Stimulated activated CD4-positive, alpha-beta T cell treated with anti-CD3 and anti-CD28 coated beads, Interleukin-2, amount 100 ng/mL, for 24 hours (primary cell): ENCODE measurements around the gene ITFG1.
"Not testable (repeated sequence)": the region's sequence is repeated elsewhere in the genome, so short reads cannot be mapped to it uniquely, and the experiment has no call there.

ENCODE experiments used
- DNase-seq, 2 donors: peaks; one replicate each; pipeline ENCODE4 v3.0.0-alpha.2; 2020

The ITFG1 gene

DNA sequence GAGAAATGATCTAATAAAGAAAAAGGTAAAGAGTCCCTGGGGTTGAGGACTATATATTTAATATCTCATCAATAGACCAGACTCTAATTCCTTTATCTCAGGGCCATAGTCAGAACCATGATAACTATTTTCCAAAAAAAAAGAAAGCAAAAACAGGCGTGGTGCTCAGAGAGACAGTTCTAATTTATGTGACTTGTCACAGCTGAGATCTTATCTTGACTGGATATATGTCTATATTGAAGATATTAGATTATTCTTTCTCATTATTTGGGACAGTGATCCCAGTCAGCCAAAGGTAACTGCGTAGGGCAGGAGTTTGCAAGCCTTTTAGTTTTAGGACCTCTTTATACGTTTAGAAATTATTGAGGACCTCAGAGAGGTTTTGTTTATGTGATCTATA lies 52.4 kb downstream of the ITFG1 start:
- no peak for DNase-seq

DNA sequence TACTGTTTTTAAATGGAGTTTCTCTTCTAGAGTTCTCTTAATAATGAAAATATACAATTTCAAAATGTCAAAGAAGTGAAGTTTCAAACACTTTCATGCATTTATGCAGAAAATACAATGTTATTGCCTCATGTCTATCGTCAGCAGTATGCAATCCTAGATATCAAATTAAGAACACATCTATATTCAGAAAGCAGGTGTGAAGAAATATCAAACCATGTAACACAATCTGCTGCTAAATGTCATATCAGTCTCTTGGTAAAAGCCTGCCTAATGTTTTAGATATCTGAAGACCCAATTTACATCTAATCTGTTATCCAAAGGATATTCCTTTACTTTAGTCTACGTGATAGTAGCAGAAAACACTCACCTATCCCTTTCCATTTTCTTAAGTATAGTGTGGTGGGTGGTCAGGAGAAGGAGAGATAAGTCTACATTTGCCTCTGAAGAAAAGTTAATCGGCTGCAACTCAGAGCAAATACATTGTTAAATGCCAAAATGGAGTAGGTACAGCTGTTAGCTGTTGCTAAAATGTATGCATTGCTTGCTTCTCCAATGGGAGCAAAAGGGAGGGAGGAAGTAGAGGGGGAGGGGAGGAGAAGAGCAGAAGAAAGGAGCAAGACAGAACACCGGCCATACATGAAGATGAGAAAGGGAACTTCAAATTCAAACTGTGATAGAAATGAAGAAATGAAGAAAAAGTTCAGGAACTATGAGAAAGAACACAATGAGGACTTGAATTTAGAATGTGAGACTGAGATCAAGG lies 64.9 kb downstream of the ITFG1 start:
- no peak for DNase-seq

DNA sequence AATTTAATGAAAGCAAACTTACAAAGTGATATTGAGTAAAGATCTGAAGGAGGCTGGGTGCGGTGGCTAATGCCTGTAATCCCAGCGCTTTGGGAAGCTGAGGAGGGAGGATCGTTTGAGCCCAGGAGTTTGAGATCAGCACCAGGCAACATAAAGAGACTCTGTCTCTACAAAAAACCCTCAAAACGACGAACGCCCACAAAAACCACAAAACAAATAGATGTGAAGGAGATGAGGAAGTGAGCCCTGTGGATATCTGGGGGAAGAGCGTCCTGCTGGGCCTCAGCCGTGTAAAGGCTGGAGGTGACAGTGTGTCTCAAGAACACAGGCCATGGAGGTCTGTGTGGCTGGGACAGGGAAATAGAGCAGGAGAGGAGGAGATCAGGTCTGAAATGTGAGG lies 68.8 kb downstream of the ITFG1 start:
- no peak for DNase-seq

DNA sequence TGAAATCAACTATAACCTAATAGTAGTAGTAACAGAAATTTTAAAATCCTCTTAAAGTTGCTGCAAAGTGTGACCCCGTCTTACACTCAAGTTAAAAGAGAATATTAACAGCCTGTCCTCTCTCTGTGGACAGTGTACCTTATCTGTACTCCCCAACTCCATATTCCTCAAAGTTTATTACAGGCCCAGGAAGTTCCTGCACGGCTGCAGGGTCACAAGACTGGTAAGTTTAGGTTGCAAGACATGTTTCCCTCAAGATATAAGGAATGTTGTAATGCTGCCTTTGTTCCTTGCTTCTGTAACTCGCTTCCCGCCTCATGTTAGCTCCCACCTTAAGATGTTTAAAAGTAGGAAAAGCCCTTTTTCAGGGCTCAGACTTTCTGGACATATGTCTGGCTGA lies 72.2 kb downstream of the ITFG1 start:
- no peak for DNase-seq

DNA sequence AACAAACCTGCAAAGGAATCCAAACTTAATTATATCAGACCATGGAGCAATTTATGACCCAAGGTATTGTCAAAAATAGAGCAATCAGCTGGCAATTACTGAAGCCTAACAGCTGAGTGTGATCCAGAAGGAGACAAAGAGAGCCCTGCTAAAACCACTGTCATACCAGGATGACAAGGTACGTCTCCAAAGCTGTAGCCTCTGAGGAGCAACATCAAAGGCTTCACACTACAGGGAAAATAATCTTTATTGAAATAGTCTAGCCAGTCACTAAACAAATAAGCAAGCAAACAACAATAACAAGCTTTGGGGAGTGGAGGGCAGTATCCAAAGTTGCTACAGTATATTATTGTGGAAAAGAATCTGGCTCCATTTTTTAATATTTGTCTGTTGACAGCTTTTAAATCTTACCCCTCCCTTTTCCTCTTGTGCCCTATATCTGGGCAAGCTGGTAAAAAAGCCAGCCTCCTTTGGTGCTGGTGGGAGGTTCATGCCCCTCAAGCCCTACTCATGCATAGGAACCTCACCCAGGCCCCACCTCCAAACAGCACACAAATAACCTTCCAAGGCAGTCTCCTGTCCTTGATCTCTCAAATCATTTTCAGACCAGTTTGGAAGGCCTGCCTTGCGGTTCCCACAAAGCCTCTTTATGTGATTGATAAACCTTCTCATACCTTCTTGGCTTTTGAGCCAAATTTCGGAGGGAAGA lies 73.7 kb downstream of the ITFG1 start:
- no peak for DNase-seq

DNA sequence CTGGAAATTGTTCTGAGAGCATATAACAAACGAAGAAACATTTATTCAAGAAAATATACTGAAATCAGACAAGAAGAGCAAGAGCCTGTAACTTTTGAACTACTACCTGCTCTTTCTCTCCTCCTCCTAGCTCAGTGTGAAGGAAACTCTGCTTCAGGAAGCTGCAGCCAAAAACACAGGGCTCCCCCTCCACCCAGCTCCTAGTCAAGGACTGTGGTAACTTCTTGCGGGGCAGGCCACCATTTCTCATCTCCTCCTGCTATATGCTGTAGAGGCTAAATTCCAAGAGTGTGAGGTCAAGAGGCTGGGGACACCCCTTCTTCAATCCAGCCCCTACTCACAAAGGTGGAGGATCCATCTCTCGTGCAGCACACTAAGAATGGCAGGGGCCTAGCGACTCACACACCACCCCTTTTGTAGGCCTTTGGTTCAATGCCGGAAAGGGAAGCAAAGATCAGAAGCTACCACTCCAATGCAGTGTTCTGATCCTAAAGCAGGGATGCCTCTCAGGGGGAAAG lies 74.6 kb downstream of the ITFG1 start:
- DNase-seq: no peak

DNA sequence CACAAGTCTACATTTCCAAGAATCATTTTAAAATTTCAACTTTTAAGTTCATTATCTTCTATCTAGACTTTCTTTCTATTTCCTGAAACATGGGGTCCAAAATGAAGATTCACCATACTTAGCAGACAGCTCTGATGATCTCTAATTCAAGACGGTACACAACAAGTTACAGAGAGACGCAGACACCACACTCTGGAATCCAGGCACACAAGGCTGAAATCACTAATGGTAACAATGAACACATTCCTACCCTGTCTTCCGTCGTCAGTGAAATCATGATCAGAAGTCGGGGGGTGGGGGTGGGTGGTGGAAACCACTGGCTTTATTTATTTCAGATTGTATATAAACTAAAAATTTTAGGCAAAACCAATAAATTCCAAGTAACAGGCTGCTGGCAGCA lies 78.5 kb downstream of the ITFG1 start:
- DNase-seq: no peak

DNA sequence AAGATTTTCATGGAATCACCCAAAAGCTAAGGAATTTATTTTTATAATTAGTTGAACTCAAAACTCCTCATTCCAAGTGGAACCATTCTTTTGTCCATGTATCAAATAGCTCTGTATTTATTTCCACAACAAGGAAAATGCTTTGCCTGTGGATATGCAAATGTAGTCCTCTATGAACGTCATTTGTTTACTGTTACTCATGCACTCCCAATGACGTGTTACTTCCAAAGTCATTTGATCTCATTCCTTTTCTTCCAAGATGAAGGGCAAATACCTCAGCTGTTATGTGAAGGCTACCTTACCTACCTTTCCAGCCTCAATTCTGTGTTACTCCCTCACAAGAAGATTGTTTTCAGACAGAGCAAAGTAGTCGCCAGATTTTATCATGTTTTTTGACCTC lies 83.7 kb downstream of the ITFG1 start:
- DNase-seq: no peak

DNA sequence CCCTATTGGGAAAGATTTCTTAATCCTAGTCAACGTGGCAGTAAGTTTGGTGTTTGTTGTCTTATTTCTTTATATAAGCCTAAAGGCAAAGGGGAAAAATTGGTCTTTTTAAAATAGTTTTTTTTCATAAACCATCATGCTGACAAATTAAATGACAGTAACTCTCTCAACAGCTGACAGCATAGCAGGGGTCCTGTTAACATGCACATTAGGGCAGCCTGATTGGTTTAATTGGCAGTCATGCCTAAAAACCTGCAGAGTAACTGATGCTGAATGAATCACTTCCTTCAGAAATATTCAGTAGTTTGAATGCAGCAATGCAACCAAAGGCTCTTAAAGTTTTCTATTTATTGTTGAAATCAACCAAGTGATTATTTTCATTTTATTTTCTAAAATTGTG lies 85.4 kb downstream of the ITFG1 start:
- DNase-seq: no peak

DNA sequence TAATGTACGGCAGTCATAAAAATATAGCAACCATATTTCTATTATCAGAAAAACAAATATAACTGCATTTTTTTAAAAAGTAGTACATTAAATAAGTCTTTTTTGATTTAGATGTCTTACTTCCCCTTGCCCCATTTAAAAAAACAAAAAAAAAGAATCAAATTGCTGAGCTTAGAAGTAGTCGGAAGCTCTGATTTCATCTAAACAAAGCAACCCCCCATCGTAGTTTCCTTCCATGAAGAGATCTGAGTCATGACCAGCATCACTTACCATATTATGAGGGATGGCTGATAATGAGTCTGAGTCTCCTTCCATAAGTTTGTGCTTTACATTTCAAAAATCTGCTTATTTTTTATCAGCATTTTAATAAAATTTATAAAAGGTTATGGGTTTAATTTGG lies 86.2 kb downstream of the ITFG1 start:
- DNase-seq: no peak

DNA sequence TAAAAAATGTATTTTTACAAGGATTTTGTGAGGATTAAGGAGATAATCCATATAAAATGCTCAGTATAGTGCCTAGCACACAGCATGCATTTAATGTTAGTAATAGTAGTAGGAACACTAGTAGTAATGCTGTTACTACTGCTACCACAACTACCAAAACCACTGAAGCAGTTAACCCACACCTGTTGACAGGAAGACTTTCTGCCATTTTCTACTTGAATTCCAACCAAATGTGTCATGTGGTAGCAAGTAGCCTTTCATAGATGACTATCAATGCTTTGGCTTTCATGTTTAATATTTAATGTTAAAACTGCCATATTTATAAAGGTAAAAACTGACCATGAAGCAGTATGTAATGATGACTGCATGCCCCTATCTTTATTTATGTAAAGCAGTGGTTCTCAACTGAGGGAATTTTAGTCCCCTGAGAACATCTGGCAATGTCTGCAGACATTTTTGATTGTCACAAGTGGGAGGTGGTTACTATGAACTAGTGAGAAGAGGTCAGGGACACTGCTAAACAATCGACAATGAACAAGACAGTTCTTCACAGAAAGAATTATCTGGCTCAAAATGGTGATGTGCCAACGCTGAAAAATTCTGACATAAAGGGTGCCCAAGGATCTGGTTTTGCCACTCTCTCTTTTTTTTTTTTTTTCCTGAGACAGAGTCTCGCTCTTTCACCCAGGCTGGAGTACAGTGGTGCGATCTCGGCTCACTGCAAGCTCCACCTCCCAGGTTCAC lies 89.4 kb downstream of the ITFG1 start:
- DNase-seq: no peak

DNA sequence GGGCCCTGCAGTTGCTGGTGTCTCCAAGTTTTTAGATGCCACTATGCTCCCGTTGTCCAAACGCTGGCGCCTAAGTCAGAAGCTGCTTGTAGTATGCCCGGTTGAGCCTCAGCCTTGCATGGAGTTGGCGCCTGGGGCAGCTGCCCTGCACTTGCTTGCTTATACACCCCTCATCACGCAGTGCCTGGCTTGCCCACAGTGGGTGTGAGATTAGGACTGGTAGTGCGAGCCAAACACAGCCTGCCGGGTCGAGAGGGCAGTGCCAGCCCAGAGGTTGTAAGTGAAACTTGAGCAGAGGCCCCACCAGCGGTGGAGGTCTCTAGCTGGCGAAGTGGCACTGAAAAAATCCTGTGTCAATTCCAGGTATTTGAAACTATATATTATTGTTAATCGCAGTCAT lies 90.3 kb downstream of the ITFG1 start:
- no peak for DNase-seq

DNA sequence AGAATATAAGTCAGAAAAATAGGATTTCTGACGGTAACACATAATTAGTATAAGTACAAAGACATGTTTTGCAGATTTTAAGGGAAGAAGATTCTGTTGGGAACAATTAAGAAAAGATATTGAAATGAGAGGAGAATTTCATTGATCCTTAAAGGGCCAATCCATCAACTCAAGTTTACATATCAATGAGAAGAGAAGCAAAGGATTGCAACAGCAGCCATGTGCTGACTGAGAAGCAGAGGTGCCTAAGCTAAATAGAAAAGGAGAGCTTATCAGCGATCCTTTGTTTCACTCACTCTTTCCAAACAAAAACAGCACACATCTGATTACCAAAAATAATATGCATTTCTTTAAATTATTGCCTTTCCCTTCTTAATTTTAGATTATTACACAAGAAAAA lies 94.6 kb downstream of the ITFG1 start:
- DNase-seq: no peak

DNA sequence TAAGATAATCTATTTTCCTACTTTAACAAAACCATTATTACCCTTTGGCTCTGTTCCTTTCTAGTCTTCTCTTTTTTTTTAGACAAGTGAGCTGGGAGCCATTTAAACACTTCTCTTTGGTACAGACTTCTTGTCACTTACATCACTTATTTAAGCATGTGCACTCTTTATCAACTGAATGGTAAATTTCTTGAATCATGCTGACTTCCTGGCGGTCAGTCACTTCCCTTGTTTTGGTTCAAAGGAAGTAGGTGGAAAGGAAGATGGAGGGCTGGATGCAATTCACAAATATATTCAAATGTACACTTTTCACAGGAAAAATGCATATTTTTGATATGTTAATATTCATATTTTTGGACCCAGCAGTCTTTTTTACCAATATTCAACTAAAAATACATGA lies 97.1 kb downstream of the ITFG1 start:
- DNase-seq: no peak

DNA sequence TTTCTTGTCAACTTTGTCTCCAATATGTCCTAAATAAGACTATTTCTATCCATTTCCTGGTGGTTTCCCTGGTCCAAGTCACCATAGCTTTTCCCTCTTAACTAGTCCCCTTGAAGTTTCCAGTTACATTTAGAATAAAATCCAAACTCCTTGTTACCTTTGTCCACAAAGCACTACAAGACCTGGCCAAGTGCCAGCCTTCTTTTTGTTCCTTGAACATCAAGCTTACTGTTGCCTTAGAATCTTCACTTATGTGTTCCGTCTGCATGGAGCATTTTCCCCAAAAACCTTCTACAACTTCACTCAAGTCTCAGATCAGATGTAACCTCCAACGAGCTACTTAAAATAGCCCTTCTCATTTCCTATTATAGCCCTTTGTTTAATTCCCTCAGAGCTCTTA lies 101.4 kb downstream of the ITFG1 start:
- no peak for DNase-seq

DNA sequence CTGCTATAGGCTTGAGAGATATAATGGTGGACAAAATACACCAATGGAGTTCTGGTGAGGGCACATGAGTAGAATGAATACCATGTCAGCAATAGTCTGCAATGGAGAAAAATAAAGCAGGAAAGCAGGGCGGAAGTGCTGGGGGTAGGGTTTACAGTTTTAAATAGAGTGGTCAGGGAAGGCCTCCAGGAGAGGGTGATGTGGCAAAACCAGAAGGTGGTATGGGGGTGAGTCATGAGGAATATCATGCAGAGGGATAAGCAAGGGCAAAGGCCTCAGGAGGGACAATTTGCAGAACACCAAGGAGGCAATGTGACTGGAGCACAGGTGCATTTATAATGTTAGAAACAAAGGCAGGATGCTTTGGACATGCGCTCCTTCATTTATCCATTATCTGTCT lies 102.0 kb downstream of the ITFG1 start:
- DNase-seq: no peak

DNA sequence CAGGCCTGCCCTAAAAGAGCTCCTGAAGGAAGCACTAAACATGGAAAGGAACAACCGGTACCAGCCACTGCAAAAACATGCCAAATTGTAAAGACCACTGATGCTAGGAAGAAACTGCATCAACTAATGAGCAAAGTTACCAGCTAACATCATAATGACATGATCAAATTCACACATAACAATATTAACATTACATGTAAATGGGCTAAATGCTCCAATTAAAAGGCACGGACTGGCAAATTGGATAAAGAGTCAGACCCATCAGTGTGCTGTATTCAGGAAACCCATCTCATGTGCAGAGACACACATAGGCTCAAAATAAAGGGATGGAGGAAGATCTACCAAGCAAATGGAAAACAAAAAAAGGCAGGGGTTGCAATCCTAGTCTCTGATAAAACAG lies 111.8 kb downstream of the ITFG1 start:
- DNase-seq: not testable (repeated sequence)

DNA sequence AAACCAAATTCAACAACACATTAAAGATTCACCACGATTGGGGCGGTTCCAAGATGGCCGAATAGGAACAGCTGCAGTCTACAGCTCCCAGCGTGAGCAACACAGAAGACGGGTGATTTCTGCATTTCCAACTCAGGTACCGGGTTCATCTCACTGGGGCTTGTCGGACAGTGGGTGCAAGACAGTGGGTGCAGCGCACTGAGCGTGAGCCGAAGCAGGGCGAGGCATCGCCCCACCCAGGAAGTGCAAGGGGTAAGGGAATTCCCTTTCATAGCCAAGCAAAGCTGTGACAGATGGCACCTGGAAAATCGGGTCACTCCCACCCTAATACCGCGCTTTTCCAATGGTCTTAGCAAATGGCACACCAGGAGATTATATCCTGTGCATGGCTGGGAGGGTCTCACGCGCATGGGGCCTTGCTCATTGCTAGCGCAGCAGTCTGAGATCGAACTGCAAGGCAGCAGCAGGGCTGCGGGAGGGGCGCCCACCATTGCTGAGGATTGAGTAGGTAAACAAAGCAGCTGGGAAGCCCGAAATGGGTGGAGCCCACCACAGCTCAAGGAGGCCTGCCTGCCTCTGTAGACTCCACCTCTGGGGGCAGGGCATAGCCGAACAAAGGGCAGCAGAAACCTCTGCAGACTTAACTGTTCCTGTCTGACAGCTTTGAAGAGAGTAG lies 113.7 kb downstream of the ITFG1 start:
- DNase-seq: not testable (repeated sequence)

DNA sequence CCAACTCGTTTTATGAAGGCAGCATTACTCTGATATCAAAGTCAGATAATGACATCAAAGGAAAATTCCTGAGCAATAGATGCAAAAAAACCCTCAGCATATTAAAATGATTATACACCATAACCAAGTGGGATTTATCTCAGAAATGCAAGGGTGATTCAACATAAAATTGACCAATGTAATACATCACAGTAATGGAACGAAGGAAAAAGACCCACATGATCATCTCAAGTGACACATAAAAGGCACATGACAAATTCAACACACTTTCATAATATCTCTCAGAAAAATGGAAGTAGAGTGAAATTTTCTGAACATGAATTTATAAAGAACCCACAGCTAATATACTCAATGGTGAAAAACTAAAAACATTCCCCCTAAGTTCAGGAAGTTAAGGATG lies 118.8 kb downstream of the ITFG1 start:
- no peak for DNase-seq

DNA sequence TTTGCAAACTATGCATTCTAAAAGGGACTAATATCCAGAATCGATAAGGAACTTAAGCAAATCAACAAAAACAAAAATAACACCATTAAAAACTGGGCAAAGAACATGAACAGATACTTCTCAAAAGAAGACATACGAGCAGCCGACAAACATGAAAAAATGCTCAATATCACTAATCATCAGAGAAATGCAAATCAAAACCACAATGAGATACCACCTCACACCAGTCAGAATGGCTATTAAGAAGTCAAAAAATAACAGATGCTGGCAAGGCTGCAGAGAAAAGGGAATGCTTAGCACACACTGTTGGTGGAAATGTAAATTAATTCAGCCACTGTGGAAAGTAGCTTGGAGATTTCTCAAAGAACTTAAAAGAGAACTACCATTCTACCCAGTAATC lies 130.3 kb downstream of the ITFG1 start:
- DNase-seq: not testable (repeated sequence)

DNA sequence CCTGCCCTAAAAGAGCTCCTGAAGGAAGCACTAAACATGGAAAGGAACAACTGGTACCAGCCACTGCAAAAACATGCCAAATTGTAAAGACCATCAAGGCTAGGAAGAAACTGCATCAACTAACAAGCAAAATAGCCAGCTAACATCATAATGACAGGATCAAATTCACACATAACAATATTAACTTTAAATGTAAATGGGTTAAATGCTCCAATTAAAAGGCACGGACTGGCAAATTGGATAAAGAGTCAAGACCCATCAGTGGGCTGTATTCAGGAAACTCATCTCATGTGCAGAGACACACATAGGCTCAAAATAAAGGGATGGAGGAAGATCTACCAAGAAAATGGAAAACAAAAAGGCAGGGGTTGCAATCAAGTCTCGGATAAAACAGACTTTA lies 136.6 kb downstream of the ITFG1 start:
- DNase-seq: not testable (repeated sequence)

DNA sequence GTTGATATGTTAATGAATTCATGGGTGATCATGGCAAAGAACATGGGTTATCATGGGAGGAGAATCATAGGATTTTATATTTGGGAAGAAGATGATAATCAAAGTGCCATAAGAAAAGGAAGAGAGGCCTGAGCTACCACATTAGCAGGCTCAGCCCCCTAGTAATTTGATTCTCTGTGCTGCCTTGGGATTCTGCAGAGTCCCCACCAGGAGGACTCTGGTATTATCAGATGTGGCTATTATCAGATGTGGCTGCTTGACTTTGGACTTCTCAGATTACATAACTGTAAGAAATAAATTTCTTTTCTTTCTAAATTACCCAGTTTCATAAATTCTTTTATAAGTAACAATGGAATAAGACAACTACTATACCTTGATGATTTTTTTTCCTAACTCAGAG lies 137.6 kb downstream of the ITFG1 start:
- DNase-seq: no peak
